CD4-positive, alpha-beta T cell treated with Interleukin-17A for 1 hour (primary cell): ENCODE results near the gene LTC4S.

ENCODE experiments used
- DNase-seq: peaks from one replicate; pipeline ENCODE4 v3.0.0-alpha.2; 2020

Gene LTC4S

GRCh38 chr5:179812135-179812825 lies 18.5 kb downstream of the LTC4S start:
- no peak for DNase-seq

- DNase-seq = no peak
These were observed 19.3 kb downstream of the LTC4S start for GRCh38 chr5:179812997-179813607.

GRCh38 chr5:179814090-179814489 lies 20.3 kb downstream of the LTC4S start:
- DNase-seq = no peak

GRCh38 chr5:179815491-179816249 lies 21.9 kb downstream of the LTC4S start:
- no peak for DNase-seq

- DNase-seq = no peak
These were observed 22.6 kb downstream of the LTC4S start for GRCh38 chr5:179816401-179816795.

- DNase-seq = peak; percentile 17
These were observed 23.1 kb downstream of the LTC4S start for GRCh38 chr5:179816796-179817469.

GRCh38 chr5:179817470-179817840 lies 23.7 kb downstream of the LTC4S start:
- no peak for DNase-seq

- DNase-seq = no peak
These were observed 24.3 kb downstream of the LTC4S start for GRCh38 chr5:179817890-179818745.

- DNase-seq = peak; percentile 94
These were observed 25.0 kb downstream of the LTC4S start for GRCh38 chr5:179818746-179819295.

GRCh38 chr5:179819296-179820126 lies 25.7 kb downstream of the LTC4S start:
- peak; percentile 45 for DNase-seq

- DNase-seq = no peak
These were observed 26.3 kb downstream of the LTC4S start for GRCh38 chr5:179820127-179820482.

- peak; percentile 87 for DNase-seq
These were observed 26.9 kb downstream of the LTC4S start, which contains the start of gene SQSTM1 for GRCh38 chr5:179820483-179821297. Gene SQSTM1 (plus strand): TSS chr5:179820905. CDS start chr5:179820937, 32 bp downstream.

GRCh38 chr5:179821298-179822058 lies 27.7 kb downstream of the LTC4S start:
- DNase-seq = peak; percentile 93

GRCh38 chr5:179822059-179822432 lies 28.3 kb downstream of the LTC4S start:
- no peak for DNase-seq

GRCh38 chr5:179822444-179822990 lies 28.7 kb downstream of the LTC4S start:
- no peak for DNase-seq

- peak; percentile 14 for DNase-seq
These were observed 30.4 kb downstream of the LTC4S start for GRCh38 chr5:179823937-179824744.

GRCh38 chr5:179824745-179825112 lies 30.9 kb downstream of the LTC4S start:
- DNase-seq = no peak

GRCh38 chr5:179825655-179826182 lies 31.9 kb downstream of the LTC4S start:
- peak; percentile 16 for DNase-seq
